A549 treated with AZD9567 at 1 μM for 4 hours (cell line): ENCODE measurements around the gene VDAC1. TPM values are rescaled to one million over a fixed set of nuclear protein-coding genes. Genes with fewer than 3 reads are reported as not detected.

Source experiments
- total RNA-seq: library from RNA; stranded (reverse); fragments of 200-300 nt; extraction: Qiagen RNA extraction; gene quantifications from 5 replicates; pipeline ENCODE4 v1.2.3, GENCODE V29; 2022; ENCODE audit not compliant: insufficient read depth

The VDAC1 gene
- total RNA-seq: 381 to 429 TPM (median 392 TPM) in 5 replicates

GRCh38 chr5:134004626-134005416 is at the start of gene VDAC1:
Gene VDAC1, minus strand, starts transcription at chr5:134004975. Its CDS starts 11,963 bp downstream, at chr5:133993012.

GRCh38 chr5:133968204-133968980 is 36.4 kb downstream of the VDAC1 start, which contains the start of gene C5orf15:
Gene C5orf15, minus strand, starts transcription at chr5:133968625. Its CDS starts 41 bp downstream, at chr5:133968584.

Other genes with a start within 250 kb of the VDAC1 start
- gene C5orf15, start 36.4 kb downstream of the VDAC1 start, total RNA-seq: 43.5 to 75.0 TPM (median 54.7 TPM) in 5 replicates
- gene TCF7, start 109.7 kb upstream of the VDAC1 start, total RNA-seq: 10.3 to 12.0 TPM (median 10.7 TPM) in 5 replicates
- 625 to 813 TPM (median 631 TPM) in 5 replicates for gene SKP1, start 172.0 kb upstream of the VDAC1 start, total RNA-seq
- 234 to 281 TPM (median 278 TPM) in 5 replicates for gene PPP2CA, start 221.1 kb upstream of the VDAC1 start, total RNA-seq